22Rv1 (cell line): Measurements from ENCODE around the gene HAGH.

Experiments used
- ZFX ChIP-seq: fragments of 450-650 bp; IDR thresholded peaks from 2 replicates; pipeline ENCODE4 v1.6.1; 2017; ENCODE audit warnings: antibody characterized with exemption, borderline replicate concordance
- TF ChIP-seq, protein P1 (sequence below): fragments of 450-650 bp; IDR thresholded peaks from 2 replicates; pipeline ENCODE4 v1.5.1; 2017; ENCODE audit warnings: mild to moderate bottlenecking

DNA sequence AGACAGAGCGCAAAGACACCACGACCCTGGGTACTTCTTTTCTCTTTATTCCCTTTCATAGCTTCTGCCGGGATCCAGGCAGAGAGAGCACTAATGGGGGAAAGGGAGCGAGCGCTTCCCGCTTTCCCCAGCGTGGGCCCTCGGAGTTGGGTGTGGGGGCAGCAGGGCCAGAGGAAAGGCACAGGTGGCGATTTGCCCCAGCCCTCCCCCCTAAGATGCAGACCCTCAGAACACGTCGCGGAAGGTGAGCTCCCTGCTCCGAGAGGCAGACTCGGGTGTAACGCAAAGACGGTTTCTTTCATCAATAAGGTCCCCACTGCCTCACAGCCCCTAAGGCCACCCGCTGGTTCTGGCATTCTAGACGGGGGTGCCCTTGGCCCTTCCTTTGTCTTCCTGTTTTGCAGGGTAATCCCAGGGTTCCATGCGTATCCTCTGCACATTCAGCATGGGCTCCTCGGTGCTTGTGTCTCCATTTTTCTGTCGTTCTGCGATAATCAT is 54.7 kb downstream of the HAGH start:
- no peak for TF ChIP-seq ZFX
- TF ChIP-seq, protein P1, sequence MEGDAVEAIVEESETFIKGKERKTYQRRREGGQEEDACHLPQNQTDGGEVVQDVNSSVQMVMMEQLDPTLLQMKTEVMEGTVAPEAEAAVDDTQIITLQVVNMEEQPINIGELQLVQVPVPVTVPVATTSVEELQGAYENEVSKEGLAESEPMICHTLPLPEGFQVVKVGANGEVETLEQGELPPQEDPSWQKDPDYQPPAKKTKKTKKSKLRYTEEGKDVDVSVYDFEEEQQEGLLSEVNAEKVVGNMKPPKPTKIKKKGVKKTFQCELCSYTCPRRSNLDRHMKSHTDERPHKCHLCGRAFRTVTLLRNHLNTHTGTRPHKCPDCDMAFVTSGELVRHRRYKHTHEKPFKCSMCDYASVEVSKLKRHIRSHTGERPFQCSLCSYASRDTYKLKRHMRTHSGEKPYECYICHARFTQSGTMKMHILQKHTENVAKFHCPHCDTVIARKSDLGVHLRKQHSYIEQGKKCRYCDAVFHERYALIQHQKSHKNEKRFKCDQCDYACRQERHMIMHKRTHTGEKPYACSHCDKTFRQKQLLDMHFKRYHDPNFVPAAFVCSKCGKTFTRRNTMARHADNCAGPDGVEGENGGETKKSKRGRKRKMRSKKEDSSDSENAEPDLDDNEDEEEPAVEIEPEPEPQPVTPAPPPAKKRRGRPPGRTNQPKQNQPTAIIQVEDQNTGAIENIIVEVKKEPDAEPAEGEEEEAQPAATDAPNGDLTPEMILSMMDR, result no peak
